Activated T-helper 1 cell treated with anti-CD3 and anti-CD28 coated beads, Interleukin-12 subunit alpha, Interleukin-12 subunit beta, Interleukin-2, Interleukin-4 antibody, amounts not matched to agents 30 ng/mL and 10 ng/mL and 1 ng/mL, durations not matched to agents 14 hours and 24 hours and 36 hours (primary cell): ENCODE data around the gene GGN. TPM values are rescaled to one million over a fixed set of nuclear protein-coding genes. Genes with fewer than 3 reads are reported as not detected.
A peak's percentile ranks its signal among the peaks of the same experiment; 100 is the strongest.
"Not testable (repeated sequence)": the region's sequence is repeated elsewhere in the genome, so short reads cannot be mapped to it uniquely, and the experiment has no call there.

ENCODE experiments used
- DNase-seq: peaks from one replicate; pipeline ENCODE4 v3.0.0; 2021; ENCODE audit warnings: low spot score
- H3K27ac Mint-ChIP-seq: one replicate; pipeline ENCODE4 v1.8.0; 2021; ENCODE audit warnings: mild to moderate bottlenecking, mixed read lengths
- H3K27me3 Mint-ChIP-seq: one replicate; pipeline ENCODE4 v1.8.0; 2022; ENCODE audit warnings: mild to moderate bottlenecking, moderate library complexity, mixed read lengths; ENCODE audit not compliant: insufficient read depth
- H3K36me3 Mint-ChIP-seq: one replicate; pipeline ENCODE4 v1.8.0; 2021; ENCODE audit warnings: low read depth, mixed read lengths
- H3K4me1 Mint-ChIP-seq: one replicate; pipeline ENCODE4 v1.8.0; 2021; ENCODE audit warnings: low read depth, mixed read lengths
- H3K4me3 Mint-ChIP-seq: one replicate; pipeline ENCODE4 v1.8.0; 2021; ENCODE audit warnings: mild to moderate bottlenecking, moderate library complexity, mixed read lengths
- H3K9me3 Mint-ChIP-seq: one replicate; pipeline ENCODE4 v1.8.0; 2021; ENCODE audit warnings: mixed read lengths
- intact Hi-C: fragments of 100-400 bp; cut with micrococcal nuclease; formaldehyde crosslinking; loops from one replicate; pipeline ENCODE4 v1.15.1; 2024
- total RNA-seq: library from RNA; stranded (reverse); gene quantifications from 2 replicates; pipeline ENCODE4 v1.2.3, GENCODE V29; 2022

GGN gene
- total RNA-seq, 1 donor from 2014 or later: 0.39 TPM

- H3K9me3 Mint-ChIP-seq: no peaks in the 10 kb centered on the region
- H3K4me3 Mint-ChIP-seq: peak overlapping the region; percentile 90
- intact Hi-C loops: loop anchor here (1.0 to 2.0 kb wide), 6 partner anchors 13 to 489 kb away; partner anchors contain the start of genes GGN, PSMD8, SIPA1L3 and SPRED3
- peak overlapping the region; percentile 61 for H3K27ac Mint-ChIP-seq
- DNase-seq: peak; percentile 69
- H3K27me3 Mint-ChIP-seq: peaks cover 30% of the 10 kb centered on the region
- no peaks in the 10 kb centered on the region for H3K36me3 Mint-ChIP-seq
- peaks cover 22% of the 10 kb centered on the region for H3K4me1 Mint-ChIP-seq
Observed at GRCh38 chr19:38361633-38362075, 26.2 kb downstream of the GGN start.

DNA sequence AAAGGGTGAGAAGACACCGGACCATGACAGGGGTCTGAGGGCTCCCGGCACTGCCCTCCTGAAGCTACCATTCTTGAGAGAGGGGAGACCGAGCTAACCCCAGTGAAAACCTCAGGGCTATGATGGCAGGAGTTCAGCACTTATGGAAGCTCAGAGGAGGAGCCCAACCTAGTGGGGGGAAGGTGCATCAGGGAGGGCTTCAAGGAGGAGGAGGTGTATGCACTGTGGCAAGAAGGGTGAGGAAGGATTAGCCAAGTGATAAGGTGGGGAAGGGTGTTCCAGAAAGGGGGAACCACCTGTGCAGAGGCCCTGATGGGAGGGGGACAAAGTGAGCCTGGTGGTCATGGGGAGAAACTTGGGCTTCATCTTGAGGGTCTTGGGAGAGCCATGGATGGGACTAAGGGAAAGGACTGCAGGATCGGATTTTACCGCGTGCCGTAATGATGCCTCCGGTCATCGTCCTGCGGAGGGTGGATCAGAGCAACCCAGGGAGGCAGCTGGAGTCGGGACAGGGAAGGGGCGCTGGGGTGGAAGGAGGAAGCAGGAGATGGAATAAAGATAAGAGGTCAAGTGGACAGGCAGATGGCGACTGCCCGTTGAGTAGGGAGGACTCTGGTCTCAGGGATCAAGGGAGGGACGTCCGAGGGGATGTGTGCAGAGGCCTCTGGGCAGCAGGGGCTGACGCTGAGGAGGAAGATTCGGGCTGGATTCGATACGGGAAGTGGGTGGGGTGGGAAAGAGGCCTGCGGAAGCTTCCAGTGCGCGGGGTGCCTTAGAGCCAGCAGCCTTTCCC is 26.8 kb downstream of the GGN start:
- Mint-ChIP-seq H3K9me3 (no peaks in the 10 kb centered on the region), H3K27me3 (peaks cover 34% of the 10 kb centered on the region), H3K27ac (peak overlapping the region; percentile 22), H3K4me3 (peak overlapping the region; percentile 90), H3K4me1 (peaks cover 22% of the 10 kb centered on the region), H3K36me3 (no peaks in the 10 kb centered on the region)
- no peak for DNase-seq
- intact Hi-C loops: no loop called here

DNA sequence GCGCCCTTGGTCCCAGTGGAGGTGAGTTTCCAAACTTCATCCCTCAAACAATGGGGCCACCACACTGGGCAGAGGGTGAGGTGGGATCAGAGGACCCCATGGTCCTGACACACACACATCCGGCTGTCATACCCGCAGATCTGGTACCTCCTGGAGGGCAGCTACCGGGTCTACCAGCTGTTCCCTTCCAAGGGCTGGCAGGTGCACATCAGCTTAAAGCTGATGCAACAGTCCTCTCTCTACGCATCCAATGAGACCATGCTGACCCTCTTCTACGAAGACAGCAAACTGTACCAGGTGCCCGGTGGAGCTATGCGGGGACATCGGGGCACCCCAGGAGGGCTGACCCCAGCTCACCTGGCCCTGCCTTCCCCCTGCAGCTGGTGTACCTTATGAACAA is 27.5 kb downstream of the GGN start:
- H3K27me3 Mint-ChIP-seq: peaks cover 39% of the 10 kb centered on the region
- H3K9me3 Mint-ChIP-seq: no peaks in the 10 kb centered on the region

DNA sequence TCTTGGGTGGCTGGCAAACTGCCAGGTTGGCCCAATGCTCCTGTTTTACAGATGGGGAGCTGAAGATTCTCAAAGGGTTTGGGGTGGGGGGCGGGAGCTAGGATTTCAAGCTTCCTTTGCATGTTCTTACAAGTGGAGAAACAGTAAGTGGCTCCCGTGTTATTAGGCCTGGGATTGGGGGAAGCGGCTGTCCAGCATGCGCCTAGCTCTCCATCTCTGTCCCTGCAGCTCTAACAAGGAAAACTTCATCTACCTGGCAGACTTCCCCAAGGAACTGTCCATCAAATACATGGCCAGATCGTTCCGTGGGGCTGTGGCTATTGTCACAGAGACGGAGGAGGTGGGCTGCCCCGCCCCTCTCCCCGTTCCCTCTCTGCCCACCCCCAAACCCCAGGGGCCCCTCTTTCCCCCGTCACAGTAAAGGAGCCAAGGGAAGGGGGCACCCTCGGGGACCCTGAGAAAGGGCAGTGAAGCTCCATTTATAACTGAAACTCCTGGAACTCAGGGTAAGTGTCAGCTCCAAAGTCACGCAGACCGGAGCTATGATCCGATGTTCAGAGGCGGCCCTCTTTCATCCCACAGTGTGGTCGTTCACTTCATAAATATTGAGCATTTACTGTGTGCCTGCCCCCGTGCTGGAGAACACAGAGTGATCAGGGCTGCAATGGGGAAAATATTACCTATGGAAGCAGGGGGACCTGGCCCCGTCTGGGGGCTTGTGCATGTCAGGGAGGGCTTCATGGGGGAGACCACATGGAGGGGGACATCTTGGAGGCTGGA is 28.4 kb downstream of the GGN start:
- Mint-ChIP-seq H3K27ac (no peak overlapping the region), H3K27me3 (peaks cover 41% of the 10 kb centered on the region), H3K9me3 (no peaks in the 10 kb centered on the region), H3K4me3 (no peak overlapping the region), H3K4me1 (peaks cover 22% of the 10 kb centered on the region), H3K36me3 (no peaks in the 10 kb centered on the region)
- DNase-seq: no peak
- intact Hi-C loops: no loop called here

More for the DNA sequence above, 27.5 kb downstream of the GGN start:
- no peak overlapping the region for H3K27ac Mint-ChIP-seq
- intact Hi-C loops: no loop called here
- no peaks in the 10 kb centered on the region for H3K36me3 Mint-ChIP-seq
- DNase-seq: no peak
- H3K4me1 Mint-ChIP-seq: peaks cover 22% of the 10 kb centered on the region
- H3K4me3 Mint-ChIP-seq: peak overlapping the region; percentile 90

- intact Hi-C loops: no loop called here
- H3K4me3 Mint-ChIP-seq: no peak overlapping the region
- no peaks in the 10 kb centered on the region for H3K9me3 Mint-ChIP-seq
- no peaks in the 10 kb centered on the region for H3K36me3 Mint-ChIP-seq
- no peak overlapping the region for H3K27ac Mint-ChIP-seq
- peaks cover 22% of the 10 kb centered on the region for H3K4me1 Mint-ChIP-seq
- peaks cover 41% of the 10 kb centered on the region for H3K27me3 Mint-ChIP-seq
- DNase-seq: no peak
Observed at GRCh38 chr19:38358071-38358470, 29.8 kb downstream of the GGN start.

- no peak overlapping the region for H3K27ac Mint-ChIP-seq
- H3K4me3 Mint-ChIP-seq: no peak overlapping the region
- H3K9me3 Mint-ChIP-seq: no peaks in the 10 kb centered on the region
- peaks cover 39% of the 10 kb centered on the region for H3K27me3 Mint-ChIP-seq
- intact Hi-C loops: no loop called here
- DNase-seq: no peak
- H3K36me3 Mint-ChIP-seq: no peaks in the 10 kb centered on the region
- peaks cover 5% of the 10 kb centered on the region for H3K4me1 Mint-ChIP-seq
Observed at GRCh38 chr19:38355728-38356725, 31.8 kb downstream of the GGN start.

DNA sequence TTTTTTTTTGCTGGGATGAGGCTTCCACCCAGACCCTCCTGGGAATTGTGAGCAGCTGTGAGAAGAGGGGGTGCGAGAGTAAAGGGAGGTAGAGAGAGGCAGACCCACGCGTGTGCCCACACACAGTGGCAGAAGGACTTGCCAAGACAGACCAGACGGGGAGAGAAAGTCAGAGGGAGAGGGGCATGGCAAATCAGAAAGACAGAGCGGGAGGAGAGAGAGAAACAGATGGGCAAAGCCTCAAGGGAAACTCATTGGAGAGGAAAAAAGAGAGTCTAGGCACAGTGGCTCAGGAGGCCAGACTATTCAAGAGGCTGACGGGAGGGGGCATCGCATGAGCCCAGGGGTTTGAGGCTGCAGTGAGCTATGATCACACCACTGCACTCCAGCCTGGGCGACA is 35.2 kb downstream of the GGN start:
- no peak overlapping the region for H3K27ac Mint-ChIP-seq
- intact Hi-C loops: no loop called here
- no peaks in the 10 kb centered on the region for H3K9me3 Mint-ChIP-seq
- DNase-seq: no peak
- H3K4me1 Mint-ChIP-seq: no peaks in the 10 kb centered on the region
- peaks cover 17% of the 10 kb centered on the region for H3K27me3 Mint-ChIP-seq
- no peak overlapping the region for H3K4me3 Mint-ChIP-seq
- H3K36me3 Mint-ChIP-seq: no peaks in the 10 kb centered on the region

GRCh38 chr19:38351865-38352395 is 35.9 kb downstream of the GGN start:
- Mint-ChIP-seq H3K4me3 (no peak overlapping the region), H3K36me3 (no peaks in the 10 kb centered on the region), H3K27me3 (peaks cover 17% of the 10 kb centered on the region), H3K9me3 (no peaks in the 10 kb centered on the region), H3K4me1 (no peaks in the 10 kb centered on the region), H3K27ac (no peak overlapping the region)
- intact Hi-C loops: no loop called here
- DNase-seq: no peak

DNA sequence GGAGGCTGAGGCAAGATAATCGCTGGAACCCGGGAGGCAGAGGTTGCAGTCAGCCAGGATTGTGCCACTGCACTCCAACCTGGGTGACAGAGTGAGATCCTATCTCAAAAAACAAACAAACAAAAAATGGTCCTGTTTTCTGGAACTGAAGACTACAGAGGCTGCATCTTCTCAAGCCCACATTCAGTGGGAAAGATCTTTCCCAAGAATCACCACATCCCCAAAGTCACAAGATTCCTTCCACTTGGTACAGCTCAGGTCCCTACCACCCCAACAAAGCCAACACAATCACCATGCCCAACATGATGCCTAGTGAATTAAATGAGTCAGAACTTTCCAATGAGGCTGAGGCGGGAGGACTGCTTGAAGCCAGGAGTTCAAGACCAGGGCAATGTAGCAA is 37.0 kb downstream of the GGN start:
- Mint-ChIP-seq H3K27ac (no peak overlapping the region), H3K36me3 (no peaks in the 10 kb centered on the region), H3K9me3 (no peaks in the 10 kb centered on the region), H3K4me3 (no peak overlapping the region), H3K27me3 (peaks cover 10% of the 10 kb centered on the region), H3K4me1 (no peaks in the 10 kb centered on the region)
- DNase-seq: no peak
- intact Hi-C loops: no loop called here

DNA sequence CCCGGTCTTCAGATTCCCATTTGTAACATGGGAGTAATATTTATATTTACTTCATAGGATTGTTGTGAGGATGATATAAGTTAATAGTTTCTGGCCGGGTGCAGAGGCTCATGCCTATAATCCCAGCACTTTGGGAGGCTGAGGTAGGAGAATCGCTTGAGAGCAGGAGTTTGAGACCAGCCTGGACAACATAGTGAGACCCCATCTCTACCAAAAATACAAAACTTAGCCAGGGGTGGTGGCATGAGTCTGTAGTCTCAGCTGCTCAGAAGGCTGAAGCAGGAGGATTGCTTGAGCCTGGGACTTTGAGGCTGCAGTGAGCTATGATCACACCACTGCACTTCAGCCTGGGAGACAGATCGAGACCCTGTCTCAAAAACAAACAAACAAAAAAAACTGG is 41.0 kb downstream of the GGN start:
- Mint-ChIP-seq H3K27me3 (peaks cover under 1% of the 10 kb centered on the region), H3K36me3 (no peaks in the 10 kb centered on the region), H3K4me3 (no peak overlapping the region), H3K4me1 (no peaks in the 10 kb centered on the region), H3K27ac (no peak overlapping the region), H3K9me3 (no peaks in the 10 kb centered on the region)
- no peak for DNase-seq
- intact Hi-C loops: no loop called here

- DNase-seq: no peak
- H3K9me3 Mint-ChIP-seq: no peaks in the 10 kb centered on the region
- H3K4me1 Mint-ChIP-seq: peaks cover 6% of the 10 kb centered on the region
- no peaks in the 10 kb centered on the region for H3K27me3 Mint-ChIP-seq
- no peaks in the 10 kb centered on the region for H3K36me3 Mint-ChIP-seq
- no peak overlapping the region for H3K27ac Mint-ChIP-seq
- no peak overlapping the region for H3K4me3 Mint-ChIP-seq
- intact Hi-C loops: no loop called here
Observed at GRCh38 chr19:38340927-38341326, 46.9 kb downstream of the GGN start.

GRCh38 chr19:38339011-38339410 is 48.8 kb downstream of the GGN start:
- not testable (repeated sequence) for H3K27me3 Mint-ChIP-seq, H3K4me1 Mint-ChIP-seq, H3K9me3 Mint-ChIP-seq, DNase-seq, H3K36me3 Mint-ChIP-seq, H3K27ac Mint-ChIP-seq
- peak overlapping the region; percentile 4 for H3K4me3 Mint-ChIP-seq
- intact Hi-C loops: loop anchor here (5.0 to 10.0 kb wide), 2 partner anchors 874 to 967 kb away; partner anchors contain the start of genes ZNF527, ZNF569 and ZNF570
